Measurements from ENCODE around the gene ATXN1. TPM values are rescaled to one million over a fixed set of nuclear protein-coding genes. Genes with fewer than 3 reads are reported as not detected.
"Not testable (repeated sequence)": the region's sequence is repeated elsewhere in the genome, so short reads cannot be mapped to it uniquely, and the experiment has no call there.

The ATXN1 gene
- total and polyA plus RNA-seq, 2 experiments from 2014 or later = 4.8 to 9.1 TPM

DNA sequence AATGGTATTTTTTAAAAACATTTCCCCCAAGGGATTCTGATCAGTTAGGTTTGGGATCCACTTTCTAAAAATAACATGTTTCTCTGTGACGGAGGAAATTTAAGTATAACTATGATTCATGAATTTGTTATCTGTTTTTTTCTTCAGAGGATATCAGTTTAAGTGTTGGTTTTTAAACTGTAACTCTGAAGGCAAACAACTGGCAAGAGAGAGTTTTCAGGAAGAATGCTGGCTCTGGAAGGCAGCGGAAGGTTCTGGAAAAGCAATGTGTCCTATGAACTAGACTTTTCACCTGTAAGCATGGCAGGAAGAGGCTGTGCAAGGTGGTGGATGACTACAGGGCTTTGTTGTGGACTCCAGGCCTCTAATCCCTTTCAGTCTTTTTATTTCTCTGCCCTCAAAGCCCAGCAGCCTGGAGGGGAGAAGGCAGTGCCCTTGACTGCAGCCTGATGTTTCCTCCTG lies 369.8 kb downstream of the ATXN1 start:
- Histone ChIP-seq H3K79me2 (replicated peaks; ENCODE audit: insufficient read depth) (no peaks in the 10 kb centered on the region), H3K27ac (ENCODE audit: low read depth) (no peak overlapping the region), H3K4me3 (no peak overlapping the region), H3K4me2 (no peak overlapping the region), H3K4me1 (ENCODE audit: insufficient read depth) (no peaks in the 10 kb centered on the region), H3K9me2 (ENCODE audit: insufficient read depth) (no peaks in the 10 kb centered on the region), H2AFZ (no peak overlapping the region), H3K27me3 (ENCODE audit: insufficient read depth) (no peaks in the 10 kb centered on the region), H4K20me1 (replicated peaks; ENCODE audit: insufficient read depth) (no peaks in the 10 kb centered on the region), H3K36me3 (ENCODE audit: insufficient read depth) (no peaks in the 10 kb centered on the region), H3F3A (replicated peaks; ENCODE audit: low read depth) (no peaks in the 10 kb centered on the region)
- Mint-ChIP-seq H3K4me3 (no peak overlapping the region), H3K4me1 (no peaks in the 10 kb centered on the region), H3K9me3 (no peaks in the 10 kb centered on the region), H3K27me3 (ENCODE audit: insufficient read depth, low read depth, poor library complexity) (no peaks in the 10 kb centered on the region), H3K27ac (no peak overlapping the region), H3K36me3 (ENCODE audit: low read depth) (no peaks in the 10 kb centered on the region)
- no peak for TF ChIP-seq CREB1 (CRISPR knock-in tag; IDR thresholded peaks at IDR 0.05; ENCODE audit: low read depth)
- TF ChIP-seq, protein P1, sequence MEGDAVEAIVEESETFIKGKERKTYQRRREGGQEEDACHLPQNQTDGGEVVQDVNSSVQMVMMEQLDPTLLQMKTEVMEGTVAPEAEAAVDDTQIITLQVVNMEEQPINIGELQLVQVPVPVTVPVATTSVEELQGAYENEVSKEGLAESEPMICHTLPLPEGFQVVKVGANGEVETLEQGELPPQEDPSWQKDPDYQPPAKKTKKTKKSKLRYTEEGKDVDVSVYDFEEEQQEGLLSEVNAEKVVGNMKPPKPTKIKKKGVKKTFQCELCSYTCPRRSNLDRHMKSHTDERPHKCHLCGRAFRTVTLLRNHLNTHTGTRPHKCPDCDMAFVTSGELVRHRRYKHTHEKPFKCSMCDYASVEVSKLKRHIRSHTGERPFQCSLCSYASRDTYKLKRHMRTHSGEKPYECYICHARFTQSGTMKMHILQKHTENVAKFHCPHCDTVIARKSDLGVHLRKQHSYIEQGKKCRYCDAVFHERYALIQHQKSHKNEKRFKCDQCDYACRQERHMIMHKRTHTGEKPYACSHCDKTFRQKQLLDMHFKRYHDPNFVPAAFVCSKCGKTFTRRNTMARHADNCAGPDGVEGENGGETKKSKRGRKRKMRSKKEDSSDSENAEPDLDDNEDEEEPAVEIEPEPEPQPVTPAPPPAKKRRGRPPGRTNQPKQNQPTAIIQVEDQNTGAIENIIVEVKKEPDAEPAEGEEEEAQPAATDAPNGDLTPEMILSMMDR (conservative IDR thresholded peaks at IDR 0.05; ENCODE audit: low read depth in 2 of 2) = no peak
- TF ChIP-seq ZNF114 (CRISPR knock-in tag; IDR thresholded peaks at IDR 0.05) = no peak
- TF ChIP-seq, protein P2, sequence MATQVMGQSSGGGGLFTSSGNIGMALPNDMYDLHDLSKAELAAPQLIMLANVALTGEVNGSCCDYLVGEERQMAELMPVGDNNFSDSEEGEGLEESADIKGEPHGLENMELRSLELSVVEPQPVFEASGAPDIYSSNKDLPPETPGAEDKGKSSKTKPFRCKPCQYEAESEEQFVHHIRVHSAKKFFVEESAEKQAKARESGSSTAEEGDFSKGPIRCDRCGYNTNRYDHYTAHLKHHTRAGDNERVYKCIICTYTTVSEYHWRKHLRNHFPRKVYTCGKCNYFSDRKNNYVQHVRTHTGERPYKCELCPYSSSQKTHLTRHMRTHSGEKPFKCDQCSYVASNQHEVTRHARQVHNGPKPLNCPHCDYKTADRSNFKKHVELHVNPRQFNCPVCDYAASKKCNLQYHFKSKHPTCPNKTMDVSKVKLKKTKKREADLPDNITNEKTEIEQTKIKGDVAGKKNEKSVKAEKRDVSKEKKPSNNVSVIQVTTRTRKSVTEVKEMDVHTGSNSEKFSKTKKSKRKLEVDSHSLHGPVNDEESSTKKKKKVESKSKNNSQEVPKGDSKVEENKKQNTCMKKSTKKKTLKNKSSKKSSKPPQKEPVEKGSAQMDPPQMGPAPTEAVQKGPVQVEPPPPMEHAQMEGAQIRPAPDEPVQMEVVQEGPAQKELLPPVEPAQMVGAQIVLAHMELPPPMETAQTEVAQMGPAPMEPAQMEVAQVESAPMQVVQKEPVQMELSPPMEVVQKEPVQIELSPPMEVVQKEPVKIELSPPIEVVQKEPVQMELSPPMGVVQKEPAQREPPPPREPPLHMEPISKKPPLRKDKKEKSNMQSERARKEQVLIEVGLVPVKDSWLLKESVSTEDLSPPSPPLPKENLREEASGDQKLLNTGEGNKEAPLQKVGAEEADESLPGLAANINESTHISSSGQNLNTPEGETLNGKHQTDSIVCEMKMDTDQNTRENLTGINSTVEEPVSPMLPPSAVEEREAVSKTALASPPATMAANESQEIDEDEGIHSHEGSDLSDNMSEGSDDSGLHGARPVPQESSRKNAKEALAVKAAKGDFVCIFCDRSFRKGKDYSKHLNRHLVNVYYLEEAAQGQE (IDR thresholded peaks at IDR 0.05; ENCODE audit: unreplicated experiment) = no peak
- TF ChIP-seq JUNB (IDR thresholded peaks at IDR 0.05; ENCODE audit: unreplicated experiment) = no peak
- TF ChIP-seq EZH2 (IDR thresholded peaks at IDR 0.05; ENCODE audit: low read depth, unreplicated experiment) = no peak
- no peak for TF ChIP-seq ZNF331 (CRISPR knock-in tag; IDR thresholded peaks at IDR 0.05; ENCODE audit: low read depth)
- TF ChIP-seq NANOG (IDR thresholded peaks at IDR 0.05; ENCODE audit: borderline replicate concordance) = no peak
- TF ChIP-seq POLR2AphosphoS5 (IDR thresholded peaks at IDR 0.05; ENCODE audit: low read depth) = no peak
- TF ChIP-seq, protein P3, sequence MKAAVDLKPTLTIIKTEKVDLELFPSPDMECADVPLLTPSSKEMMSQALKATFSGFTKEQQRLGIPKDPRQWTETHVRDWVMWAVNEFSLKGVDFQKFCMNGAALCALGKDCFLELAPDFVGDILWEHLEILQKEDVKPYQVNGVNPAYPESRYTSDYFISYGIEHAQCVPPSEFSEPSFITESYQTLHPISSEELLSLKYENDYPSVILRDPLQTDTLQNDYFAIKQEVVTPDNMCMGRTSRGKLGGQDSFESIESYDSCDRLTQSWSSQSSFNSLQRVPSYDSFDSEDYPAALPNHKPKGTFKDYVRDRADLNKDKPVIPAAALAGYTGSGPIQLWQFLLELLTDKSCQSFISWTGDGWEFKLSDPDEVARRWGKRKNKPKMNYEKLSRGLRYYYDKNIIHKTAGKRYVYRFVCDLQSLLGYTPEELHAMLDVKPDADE (IDR thresholded peaks at IDR 0.05) = no peak
- DNase-seq (ENCODE audit: low spot score) (no peak), ATAC-seq (no peak)

DNA sequence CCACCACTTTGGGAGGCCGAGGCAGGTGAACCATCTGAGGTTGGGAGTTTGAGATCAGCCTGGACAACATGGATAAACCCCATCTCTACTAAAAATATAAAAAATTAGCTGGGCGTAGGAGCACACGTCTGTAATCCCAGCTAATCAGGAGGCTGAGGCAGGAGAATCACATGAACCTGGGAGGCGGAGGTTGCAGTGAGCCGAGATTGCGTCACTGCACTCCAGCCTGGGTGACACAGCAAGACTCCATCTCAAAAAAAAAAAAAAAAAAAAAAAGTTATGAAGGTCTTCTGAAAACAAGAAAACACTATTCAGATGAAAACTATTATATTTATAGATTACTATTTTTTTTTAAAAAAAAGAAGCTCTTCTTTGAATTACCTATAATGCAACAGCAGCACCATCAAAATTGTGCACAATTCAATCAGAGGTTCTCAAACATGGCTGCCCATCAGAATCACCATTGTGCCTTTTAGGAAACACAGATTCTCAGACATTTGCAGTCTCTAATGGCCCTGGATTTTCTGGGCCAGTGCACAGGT lies 370.3 kb downstream of the ATXN1 start:
- H3K36me3 ChIP-seq (ENCODE audit: insufficient read depth); H3K27me3 ChIP-seq (ENCODE audit: insufficient read depth); H4K20me1 ChIP-seq (replicated peaks; ENCODE audit: insufficient read depth); H3K27me3 Mint-ChIP-seq (ENCODE audit: insufficient read depth, low read depth, poor library complexity); H3K79me2 ChIP-seq (replicated peaks; ENCODE audit: insufficient read depth); H3K36me3 Mint-ChIP-seq (ENCODE audit: low read depth); H3F3A ChIP-seq (replicated peaks; ENCODE audit: low read depth); H3K4me3 ChIP-seq; H3K4me1 Mint-ChIP-seq; H3K4me2 ChIP-seq; H3K27ac ChIP-seq (ENCODE audit: low read depth); H3K9me2 ChIP-seq (ENCODE audit: insufficient read depth); H3K27ac Mint-ChIP-seq; H3K4me3 Mint-ChIP-seq; DNase-seq (ENCODE audit: low spot score); H2AFZ ChIP-seq; ATAC-seq; H3K9me3 Mint-ChIP-seq; H3K4me1 ChIP-seq (ENCODE audit: insufficient read depth): not testable (repeated sequence)

Measured in GM23338 (cell line).